NK-92 (cell line): ENCODE measurements around the gene IMPDH1.

Source experiments
- DNase-seq: peaks from one replicate; lab custom pipeline; 2025; ENCODE audit not compliant: unreplicated experiment; lab: John Stamatoyannopoulos, UW

IMPDH1 gene

GRCh38 chr7:128361411-128362379, 48.1 kb downstream of the IMPDH1 start, which contains the start of gene PRRT4:
Gene PRRT4 (minus strand): TSS chr7:128361690.
- no peak for DNase-seq

DNA sequence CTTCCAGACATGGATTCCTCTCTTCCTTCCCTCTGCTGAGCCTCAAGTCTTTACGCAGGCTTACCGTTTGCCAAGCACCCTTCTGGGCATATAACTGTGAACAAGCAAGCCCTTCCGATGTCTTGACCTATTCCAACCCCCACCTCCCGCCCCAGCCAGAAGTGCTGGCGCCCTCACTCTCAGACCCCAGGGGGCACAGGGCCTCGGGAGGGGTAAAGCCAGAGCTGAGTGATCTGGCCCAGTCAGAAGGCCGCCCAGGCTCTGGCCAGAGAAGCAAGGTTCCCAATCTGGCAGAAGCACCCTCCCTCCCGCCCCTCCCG, 49.5 kb downstream of the IMPDH1 start:
- DNase-seq, result no peak

DNA sequence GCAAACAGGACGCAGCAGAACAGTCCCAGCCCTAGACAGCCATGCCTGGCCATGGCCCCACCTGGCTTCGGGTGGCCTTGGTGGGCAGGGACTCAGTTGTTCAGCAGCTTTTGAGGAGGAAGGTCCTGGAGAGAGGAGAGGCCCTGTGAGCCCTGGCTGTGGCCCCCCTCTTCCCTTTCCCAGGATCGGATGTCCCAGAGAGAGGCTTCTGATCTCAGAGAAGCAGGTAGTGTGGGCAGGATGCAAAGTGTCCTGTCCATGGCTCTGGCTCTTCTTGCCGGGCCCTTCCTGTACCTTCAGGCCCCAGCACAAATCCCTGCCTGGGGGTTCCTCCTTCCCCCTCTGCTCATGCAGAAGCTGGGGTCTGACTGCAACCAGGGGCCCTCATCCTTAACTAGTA, 49.8 kb downstream of the IMPDH1 start:
- DNase-seq, result no peak

GRCh38 chr7:128359336-128359735, 50.4 kb downstream of the IMPDH1 start:
- no peak for DNase-seq

- no peak for DNase-seq
Measured at GRCh38 chr7:128358233-128358632, 51.5 kb downstream of the IMPDH1 start.

DNA sequence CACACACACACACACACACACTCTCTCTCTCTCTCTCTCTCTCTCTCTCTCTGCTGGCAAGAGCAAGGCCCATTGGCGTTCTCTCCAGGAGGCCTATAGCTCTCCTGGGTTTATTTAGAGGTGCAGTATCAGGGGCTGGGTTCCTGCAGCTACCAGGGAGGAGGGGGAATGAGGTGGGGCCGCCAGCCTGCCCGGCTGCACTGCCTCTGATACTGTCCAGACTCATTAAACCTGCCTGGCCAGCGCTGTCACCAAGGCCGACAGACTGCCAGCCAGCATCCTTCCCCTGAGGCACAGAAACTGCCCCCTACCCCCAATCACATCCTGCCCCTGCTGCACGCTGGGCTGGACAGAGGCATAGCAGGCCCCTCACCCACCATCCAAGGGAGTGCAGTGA, 52.6 kb downstream of the IMPDH1 start:
- DNase-seq, result no peak

- DNase-seq, result no peak
Measured at GRCh38 chr7:128356546-128357216, 53.1 kb downstream of the IMPDH1 start.

DNA sequence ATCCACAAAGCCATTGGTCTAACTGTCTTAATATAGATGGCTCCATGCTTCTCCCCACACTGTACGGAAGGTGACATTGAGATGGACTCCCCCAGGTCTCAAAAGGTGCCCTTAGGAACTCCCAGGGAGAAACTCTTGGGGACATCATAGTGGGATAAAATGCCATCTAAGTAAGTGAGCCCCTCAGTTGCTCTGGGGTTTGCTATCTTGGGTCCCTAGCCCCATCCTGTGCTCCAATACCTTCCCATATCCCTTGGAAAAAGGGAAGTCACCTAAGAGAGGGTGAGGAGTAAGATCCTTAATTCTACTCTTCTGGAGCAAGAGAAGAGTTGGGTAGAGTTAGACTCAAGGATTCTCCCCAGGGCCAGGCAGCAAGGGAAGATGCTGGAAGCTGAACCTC, 56.2 kb downstream of the IMPDH1 start:
- no peak for DNase-seq

DNA sequence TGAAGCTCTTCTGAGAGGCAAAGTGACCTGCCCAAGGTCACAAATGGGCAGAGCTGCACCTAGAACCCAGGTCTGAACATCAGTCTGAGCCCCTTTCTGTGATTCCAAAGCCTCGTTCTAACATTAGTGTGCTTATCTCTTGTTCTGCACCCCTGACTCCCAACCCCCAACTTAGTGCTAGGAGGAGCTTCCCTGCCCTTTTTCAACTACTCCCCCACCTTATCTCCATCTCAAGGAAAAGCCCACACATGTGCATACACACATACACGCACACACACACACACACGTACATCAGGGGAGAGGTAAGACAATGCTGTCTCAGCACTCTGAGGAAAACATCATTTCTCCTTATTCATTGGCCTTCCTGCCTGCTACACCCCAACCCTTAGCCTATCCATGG, 56.6 kb downstream of the IMPDH1 start:
- no peak for DNase-seq

DNA sequence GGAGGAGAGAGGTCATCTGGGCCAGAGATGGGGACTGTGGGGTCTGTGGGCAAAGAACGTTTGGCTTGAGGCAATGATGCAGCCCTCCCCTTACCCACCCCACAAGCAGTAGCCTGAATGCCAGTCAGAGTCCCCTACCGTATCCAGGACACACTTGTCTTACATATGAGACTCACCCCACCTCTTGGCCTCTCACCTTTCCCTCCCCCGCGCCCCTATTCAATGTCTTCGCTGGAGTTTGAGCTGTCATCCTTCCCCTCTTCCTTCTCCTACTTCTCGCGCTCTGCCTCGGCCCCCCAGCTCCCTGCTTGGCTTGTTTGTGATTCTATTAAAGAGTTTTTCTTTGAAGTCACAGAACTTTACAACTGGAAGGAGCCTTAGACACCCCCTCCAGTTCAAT, 57.1 kb downstream of the IMPDH1 start:
- no peak for DNase-seq

GRCh38 chr7:128352153-128352537, 57.6 kb downstream of the IMPDH1 start:
- DNase-seq, result no peak

DNA sequence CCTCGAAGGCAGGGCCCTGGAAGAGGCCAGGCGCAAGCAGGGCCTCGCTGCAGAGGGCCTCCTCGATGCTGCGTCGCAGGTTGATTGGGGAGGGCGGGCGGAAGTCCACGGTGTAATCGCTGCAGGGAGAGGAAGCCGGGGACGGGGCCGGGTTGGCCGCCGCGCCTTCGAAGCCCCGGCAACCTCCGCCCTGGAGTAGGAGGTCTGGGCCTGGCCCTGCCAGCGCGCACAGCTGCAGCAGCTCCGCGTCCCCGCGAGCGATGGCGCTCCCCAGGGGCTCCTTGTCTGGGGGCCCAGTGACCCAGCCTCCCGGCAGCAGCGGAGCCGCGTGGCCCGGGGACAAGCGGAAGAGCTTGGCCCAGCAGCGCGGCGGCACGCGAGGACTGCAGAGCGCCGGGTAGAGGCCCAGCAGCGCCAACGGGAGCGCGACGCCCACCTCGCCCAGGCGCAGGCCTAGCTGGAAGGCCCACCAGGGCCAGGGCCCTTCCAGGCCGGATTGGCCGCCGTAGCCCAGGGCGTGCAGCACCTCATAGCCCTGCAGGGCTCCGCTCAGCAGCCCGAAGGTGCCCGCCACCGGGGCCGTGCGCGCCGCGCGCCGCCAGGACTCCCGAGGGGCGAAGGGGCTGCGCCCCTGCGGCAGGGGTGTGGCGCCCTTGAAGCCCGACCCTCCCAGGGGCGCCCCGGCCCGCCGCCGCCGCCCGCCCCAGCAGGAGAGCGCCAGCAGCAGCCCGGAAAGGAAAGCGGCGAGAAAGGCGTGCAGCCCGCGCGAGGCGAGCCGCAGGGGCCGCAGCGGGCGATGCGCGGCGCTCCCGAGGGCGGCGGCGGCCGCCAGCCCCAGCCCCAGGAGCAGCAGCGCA, 58.3 kb downstream of the IMPDH1 start:
- no peak for DNase-seq

- DNase-seq, result no peak
Measured at GRCh38 chr7:128350708-128351295, 59.0 kb downstream of the IMPDH1 start.

- no peak for DNase-seq
Measured at GRCh38 chr7:128349466-128349825, 60.3 kb downstream of the IMPDH1 start.

GRCh38 chr7:128347647-128348097, 62.1 kb downstream of the IMPDH1 start:
- no peak for DNase-seq

GRCh38 chr7:128344431-128344774, 65.4 kb downstream of the IMPDH1 start:
- no peak for DNase-seq

DNA sequence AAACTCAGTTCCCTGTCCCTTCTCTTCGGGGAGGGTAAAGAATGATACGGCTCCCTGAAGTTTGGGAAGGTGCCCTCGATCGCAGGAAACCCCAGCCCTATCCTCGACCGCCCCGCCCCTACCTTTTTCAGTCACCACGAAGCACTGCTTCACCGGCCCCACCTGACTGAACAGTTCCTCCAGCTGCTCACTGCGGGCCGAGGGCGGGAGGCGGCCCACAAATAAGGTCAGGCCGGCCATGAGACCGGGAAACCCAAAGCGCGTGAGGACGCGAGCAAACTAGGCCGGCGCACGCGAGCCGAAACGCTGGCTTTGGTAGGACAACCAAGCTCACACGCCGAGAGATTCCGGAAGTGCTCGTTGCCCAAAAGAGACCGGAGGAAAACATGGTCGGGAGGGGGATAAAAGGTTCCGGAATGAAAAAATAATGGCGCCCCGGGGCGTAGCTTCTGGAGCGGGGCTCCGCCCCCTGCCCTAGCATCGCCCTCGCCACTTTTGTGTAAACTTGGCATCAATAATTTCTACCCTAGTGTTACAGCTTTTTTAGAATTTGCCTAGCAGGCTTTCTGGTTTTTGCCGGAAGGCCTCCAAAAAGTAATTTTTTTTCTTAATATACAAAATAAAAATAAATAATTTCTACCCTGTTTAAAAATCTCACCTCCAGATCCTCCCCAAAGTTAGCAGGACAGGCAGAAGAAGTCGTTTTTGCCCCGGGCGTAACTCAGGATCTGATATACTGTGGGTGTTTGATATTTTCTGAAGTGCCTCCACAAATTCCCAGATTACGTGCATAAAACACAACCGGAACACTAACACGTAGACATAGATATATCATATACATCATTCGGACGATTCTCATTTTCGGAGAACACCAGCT, 66.0 kb downstream of the IMPDH1 start, which contains the start of gene RBM28:
RBM28 (minus strand) TSS at position 355 of the 877 bp plus-strand sequence; CDS start at position 240, 115 bp downstream.
- DNase-seq, result no peak
